HG02588 (cell line): Measurements from ENCODE around the gene IQGAP2.

Experiments used
- ATAC-seq: cut with Tn5 transposase; IDR thresholded peaks from one replicate; pipeline ENCODE4 v1.9.1; 2021; ENCODE audit warnings: mild to moderate bottlenecking, moderate library complexity; ENCODE audit not compliant: unreplicated experiment

Gene IQGAP2

DNA sequence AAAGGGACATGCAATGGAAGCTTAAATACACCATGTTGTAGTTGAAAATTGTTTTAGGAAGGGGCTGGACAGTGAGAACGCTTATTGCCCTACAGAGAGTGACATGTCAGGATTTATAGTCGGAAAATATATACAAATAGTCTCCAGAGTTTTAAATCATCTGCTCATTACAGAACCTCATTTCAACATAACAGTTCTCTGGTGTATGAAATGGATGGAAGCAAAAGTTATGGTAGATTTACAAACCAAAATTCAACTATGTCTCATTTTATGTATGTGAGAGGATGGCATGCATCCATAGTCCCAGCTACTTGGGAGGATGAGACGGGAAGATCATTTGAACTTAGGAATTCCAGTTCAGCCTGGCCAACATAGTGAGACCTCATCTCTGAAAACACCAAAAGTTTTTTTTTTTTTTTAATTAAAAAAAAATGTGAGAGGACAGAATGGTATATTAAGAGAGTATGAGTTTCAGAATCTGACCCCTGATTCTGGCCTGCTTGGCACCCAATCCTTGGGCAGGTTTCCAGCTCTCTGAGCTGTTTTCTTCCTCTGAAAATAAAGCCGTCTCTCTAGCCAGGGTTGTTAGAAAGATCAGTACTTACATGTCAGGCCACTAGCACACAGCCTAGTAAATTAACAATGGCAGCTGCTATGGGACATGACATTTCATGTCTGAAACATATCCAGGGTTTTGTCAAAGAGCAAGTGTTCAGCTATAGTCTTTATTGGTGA is 40.1 kb downstream of the IQGAP2 start:
- ATAC-seq, result no peak

DNA sequence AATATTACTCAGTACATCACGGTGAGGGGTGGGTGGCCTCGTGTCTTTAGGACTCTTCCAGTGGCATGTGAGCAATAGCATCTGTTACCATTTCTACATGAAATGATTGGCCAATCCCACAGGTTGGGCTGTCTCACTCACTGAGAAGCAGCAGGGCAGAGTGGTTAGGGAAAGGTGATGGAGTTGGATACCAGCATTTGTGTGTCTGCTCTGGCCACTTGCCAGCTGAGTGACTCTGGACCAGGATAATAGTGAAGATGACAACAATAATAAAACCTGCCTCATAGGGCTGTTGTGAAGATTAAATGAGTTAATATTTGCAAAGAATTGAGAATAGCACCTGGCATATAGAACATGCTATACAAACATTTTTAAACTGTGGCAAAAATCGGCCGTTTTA is 42.0 kb downstream of the IQGAP2 start:
- ATAC-seq, result no peak

DNA sequence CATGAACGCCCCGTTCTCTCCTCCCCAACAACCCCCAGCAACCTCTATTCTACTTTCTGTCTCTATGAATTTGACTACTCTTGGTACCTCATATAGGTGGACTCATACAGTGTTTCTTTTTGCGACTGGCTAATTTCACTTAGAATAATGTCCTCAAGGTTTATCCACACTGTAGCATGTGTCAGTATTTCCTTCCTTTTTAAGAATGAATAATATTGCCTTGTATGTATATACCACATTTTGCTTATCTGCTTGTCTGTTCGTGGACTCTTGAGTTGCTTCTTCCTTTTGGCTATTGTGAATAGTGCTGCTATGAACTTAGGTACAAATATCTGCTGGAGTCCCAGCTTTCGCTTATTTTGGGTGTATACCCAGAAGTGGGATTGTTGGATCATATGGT is 42.7 kb downstream of the IQGAP2 start:
- ATAC-seq, result no peak

DNA sequence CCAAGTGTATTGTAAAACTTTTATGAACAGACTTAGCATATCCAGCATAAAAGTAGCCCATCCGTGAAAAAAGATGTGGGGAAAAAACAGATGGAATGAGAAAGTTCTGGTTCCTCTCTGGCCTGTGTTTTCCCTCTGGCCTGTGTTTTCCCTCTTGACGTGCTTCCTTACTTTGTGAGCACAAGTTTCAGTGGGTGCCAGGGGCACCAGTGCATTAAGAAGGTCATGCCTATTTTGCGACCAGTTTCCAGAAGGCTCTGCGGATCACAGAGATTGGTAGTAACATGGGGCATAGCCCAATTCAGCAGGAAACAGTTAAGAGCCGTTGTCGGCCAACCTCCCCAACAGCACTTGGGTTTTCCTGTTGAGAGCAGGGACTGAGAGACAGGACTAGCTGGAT is 43.7 kb downstream of the IQGAP2 start:
- no peak for ATAC-seq

DNA sequence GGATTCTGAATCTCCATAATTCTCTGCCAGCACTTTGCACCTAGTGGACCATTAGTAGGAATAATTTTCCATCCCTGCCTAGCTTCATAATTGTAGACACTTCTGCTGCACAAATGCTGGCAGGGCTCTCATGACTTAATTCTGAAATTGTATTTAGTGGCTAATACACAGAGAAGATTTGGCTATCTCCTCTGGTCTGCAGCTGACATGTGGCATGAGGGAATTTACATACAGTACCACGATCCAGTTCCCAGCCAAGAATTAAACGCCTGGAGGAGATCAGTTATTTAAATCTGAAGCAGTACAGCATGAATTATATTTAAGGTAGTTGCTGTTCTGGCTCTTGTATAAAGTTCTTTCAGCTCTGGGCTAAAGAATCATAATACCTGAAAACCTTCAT is 46.5 kb downstream of the IQGAP2 start:
- ATAC-seq, result no peak

DNA sequence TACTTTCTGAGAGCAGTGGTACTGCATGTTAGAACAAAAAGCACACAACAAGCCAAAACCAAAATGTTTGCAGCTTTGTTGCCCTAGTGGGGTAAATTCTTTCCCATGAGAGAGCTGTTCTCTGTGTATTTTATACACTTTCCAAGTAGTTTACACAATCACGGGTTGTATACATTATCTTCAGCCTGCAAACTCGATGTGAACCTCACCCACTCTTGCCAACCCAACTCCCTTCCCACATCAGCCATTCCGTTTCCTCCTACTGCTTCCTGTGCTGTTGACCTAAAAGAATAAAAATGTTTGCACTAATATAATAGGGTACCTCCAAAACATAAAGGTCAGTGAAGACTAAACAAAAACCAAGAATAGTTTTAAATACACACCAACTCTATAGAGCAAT is 47.0 kb downstream of the IQGAP2 start:
- ATAC-seq, result no peak

DNA sequence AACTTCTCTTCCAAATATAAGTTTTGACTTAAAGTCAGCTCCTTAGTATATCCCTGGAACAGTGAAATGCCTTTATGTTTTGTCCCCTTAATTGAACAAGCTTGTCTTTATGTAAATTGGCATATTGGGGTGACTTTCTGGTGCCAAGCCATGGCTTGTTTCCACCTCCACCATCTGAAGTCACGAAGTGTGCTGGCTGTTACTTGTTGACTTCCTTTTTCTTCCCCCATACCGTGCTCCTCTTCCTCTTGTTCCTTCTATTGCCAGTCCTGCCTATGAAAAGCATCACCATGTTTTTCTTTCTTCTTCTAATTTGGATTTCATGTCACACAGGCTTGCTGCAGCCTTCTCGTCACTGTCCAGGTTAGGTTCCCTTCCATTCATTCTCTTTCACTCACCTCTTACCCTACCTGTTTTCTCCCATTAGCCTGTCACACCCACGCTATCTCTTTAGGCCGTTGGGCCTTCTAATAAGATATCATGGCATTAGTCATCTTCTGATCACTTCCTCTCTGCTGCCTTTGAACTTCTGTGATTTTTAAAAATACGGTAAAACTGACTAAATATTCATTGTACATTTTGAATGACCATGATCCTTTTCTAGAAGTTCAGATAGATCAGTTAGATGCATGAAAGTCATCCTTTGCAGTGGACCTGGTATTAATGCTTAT is 48.1 kb downstream of the IQGAP2 start:
- ATAC-seq, result no peak

DNA sequence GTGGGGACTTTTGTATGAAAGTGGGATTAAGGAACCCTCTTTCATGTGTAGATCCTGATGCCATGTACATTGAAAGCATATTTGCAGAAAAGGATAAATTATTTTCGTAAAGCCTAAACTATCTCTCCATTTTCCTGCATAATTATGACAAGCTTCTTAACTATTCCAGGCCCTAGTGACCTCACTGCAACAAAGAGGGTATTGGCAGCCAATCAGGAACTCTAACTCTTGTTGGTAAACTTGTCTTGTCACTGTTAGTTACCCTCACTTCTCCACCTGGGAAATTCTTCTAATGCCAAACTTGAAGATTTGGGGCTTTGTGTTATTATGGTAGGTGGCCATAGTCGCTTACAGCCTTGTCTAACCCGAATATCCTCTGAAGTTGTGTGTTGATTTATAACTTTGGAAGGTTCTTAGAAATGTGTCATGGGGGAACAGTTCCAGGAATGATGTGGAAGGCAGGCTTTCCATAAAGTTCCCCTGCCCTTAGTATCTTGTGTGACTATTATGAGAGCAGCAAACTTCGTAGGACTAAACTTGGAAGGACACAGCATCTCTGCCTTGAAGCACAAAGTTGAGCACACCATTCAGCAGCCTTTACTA is 52.5 kb downstream of the IQGAP2 start:
- ATAC-seq, result no peak

DNA sequence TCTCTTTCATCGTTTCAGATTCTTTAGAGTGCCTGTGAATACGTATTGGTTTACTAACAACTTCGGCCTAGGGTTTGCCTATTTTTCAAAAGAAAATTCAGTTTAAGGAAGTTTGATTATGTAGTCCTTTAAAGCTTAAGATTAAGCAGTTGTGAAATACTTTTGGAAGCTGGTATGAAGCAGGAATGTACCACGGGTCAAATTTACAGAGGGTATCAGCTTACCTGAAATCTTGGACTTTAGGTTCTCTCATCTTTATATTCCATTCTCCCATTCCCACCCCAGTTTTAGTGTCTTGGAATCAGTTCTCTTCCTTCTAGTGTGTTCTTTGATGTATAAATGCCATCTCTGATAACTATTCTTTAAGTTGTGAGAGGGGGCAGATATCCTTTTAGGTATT is 53.2 kb downstream of the IQGAP2 start:
- ATAC-seq, result no peak

DNA sequence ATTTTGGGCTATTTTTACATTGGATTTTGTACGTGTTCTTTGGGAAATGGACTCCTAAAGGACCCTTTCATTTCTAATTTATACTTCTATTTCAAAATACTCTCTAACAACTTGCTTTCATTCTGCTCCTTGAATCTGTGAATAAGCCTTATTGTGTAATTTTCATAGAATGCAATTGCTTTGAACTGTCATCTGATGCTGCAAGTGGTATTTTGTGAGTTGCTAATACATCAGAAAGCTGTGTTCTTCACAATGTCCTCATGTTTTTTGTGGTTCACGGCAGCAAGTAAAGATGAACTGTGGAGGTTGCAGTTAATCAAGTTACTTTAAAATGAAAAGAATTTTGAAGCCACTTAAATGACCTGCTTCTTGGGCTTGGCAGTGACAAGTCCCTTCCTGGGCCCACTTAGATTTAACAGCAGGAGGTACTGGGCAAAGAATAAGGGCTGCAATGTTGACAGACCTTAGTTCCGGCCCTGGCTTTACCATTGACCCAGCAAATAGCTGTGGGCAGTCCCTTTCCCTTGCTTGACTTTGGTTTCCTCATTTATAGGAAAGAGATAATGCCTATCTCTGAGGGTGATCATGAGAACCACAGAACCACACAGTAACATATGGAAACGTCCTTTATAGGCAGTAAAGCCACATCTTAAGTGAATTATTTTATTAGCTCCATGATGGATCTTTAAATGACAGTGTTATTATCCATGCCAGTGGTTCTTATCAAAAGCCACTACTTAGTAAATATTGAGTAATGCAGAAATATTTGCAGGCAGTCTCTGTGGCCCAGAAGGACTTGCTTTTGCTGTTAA is 54.8 kb downstream of the IQGAP2 start:
- no peak for ATAC-seq

DNA sequence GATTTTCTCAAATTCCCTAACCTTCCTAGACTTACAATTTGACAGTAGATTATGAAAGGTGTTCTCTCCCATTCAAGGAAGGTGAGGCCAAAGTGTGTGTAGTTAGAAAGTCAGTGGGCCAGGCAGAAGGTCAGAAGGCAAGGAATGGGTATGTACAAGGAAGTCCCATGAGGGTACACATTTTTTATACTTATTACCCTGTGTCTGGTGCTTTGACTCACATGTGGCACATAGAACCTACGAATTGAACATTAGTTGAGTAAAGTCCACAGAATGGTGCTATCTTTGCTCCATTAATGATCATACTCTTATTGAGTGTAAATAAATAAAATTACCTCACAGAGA is 55.4 kb downstream of the IQGAP2 start:
- ATAC-seq, result no peak

DNA sequence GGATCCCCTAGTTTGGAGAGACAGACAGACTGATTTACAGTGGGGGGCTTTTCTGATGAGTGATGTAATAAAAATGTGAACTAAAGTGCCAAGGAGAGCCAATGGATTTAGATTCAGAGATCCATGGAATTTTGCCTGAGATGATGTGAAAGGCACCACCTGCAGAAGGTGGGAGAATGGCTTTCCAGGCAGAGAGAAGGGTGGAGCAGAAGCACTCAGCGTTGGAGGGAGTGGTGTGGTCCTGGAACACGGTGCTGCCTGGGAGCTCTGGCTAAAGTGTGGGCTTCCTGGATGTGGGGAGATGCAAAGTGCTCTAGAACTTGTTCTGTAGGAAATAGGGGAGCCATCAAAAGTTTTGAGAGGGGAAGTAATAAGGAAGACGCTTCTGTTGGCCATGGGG is 57.0 kb downstream of the IQGAP2 start:
- no peak for ATAC-seq

DNA sequence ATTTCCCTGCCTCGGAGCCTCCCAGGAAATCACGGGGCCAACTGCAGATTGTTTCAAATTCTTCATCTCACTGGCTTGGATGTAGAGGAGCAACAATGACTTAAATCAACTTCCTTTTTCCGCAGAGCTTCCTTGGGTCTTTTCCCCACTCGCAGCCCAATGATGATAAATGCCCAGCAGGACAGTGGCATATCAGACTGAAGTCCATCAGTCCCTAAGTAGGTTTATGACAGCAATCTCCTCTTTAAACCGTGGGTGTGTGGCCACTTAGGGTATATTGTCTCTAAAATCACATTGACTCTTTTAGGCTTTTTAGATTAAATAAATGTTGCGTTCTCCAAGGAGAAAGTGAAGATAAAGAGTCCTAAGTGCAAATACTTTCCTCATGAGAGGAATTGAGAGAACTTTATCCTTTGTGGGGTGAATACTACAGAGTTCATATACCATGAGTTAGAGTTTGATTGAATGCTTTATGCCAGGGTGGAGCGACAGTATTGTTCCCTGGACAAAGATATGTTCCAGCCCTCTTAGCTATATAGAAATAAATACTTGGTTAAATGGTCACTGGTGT is 59.1 kb downstream of the IQGAP2 start:
- no peak for ATAC-seq

DNA sequence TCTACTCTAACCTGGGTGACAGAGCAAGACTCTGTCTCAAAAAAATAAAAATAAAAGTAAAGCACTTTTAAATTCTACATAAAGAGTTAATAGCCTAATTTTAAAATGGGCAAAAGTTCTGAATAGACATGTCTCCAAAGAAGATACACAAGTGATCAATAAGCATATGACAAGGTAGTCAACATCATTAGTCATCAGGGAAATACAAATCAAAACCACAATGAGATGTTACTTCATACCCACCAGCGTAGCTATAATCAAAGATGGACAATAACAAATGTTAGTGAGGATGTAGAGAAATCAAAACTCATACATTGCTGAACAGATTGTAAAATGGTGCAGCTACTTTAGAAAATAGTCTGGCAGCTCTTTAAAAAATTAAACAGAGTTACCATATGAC is 64.1 kb downstream of the IQGAP2 start:
- ATAC-seq, result no peak

DNA sequence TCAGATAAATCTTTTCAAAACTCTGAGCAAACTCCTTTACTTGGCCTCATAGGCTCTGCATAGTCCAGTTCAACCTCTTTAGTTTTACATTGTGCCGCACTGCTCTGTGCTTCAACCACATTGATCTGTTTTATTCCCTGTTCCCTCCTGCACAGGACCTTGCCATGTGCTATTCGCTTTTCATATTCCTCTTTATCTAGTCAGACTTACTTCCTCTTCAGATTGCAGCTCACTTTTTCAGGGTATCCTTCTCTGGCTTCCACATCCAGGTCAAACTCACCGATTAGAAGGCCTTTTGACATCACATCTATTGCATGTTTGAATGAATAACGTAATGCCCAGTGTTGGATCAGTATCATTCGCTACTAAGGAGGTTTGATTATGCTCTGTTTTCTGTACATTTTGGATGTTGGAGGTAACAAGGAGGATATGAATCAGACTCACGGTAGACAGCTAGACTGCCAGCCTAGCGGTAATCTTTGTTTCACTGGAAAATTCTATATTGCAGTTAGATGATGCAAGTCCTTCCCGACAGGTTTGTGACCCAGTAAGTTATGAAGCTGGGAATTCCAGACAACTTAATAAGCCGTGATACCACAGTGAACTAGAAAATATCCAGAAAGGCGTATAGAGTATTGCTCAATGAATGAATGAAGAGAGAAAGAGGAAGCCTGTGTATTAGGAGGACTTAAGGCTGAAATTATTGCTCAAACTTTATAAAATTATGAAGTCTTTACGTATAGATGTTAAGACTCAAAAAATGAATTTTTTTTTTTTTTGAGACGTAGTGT is 65.7 kb downstream of the IQGAP2 start:
- ATAC-seq, result no peak

DNA sequence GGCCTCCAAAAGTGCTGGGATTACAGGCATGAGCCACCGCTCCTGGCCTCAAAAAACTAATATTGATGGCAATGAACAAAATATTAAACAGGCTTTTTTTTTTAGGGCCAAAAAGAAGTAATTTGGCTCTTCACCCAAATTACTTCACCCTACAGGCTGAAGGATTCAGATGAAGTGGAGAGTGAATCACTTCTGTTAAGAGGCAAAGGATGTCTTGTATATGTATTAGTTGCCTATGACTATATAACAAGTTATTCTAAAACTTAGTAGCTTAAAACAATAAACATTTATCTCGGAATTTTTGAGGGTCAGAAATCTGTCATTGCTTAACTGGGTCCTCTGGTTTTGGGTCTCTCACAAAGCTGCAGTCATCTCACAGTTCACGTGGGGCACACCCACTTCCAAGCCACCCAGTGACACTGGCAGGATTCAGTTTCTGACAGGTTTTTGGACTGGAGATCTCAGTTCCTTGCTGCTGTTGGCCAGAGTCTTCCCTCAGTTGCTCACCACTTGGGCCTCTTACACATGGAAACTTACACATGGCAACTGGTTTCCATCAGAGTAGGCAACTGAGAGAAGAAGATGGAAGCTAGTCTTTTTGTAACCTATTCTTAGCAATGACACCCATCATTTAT is 66.7 kb downstream of the IQGAP2 start:
- ATAC-seq, result no peak

DNA sequence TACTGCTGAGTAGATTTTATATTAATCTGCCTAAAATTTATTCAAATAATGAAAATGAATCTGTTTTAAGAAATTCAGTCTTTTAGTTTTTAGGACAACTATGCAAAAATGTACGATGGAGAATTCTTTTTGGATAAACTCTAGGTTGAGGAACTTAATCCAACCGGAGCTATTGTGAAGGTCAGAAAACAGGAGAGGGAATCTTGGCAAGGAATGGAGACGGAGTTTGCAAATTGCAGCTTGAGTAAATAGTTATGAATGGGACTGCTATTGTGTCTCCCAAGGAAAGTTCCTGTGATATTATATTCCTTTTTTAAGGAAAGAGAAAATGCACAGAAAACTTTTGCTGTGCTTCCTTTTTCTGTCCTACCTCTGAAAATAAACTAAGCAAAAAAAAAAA is 67.9 kb downstream of the IQGAP2 start:
- no peak for ATAC-seq

DNA sequence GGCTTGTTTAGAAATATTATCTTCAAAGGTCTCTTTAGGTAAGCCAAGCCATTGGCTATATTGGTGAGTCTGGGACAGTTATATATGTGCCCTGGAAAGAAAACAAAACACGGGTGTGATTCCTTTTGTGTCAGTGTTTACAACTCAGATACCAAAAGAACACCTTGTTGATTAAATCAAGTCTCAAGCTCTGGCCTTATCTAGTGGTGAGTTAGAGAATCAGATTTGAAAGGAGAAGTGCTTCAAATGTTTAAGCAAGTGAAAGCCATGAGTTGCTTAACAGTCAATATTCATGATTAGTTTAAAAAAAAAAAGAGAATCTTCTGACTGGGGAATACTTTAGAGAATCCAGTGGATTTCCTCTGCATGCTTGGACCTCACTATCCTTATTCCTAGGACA is 68.3 kb downstream of the IQGAP2 start:
- no peak for ATAC-seq

DNA sequence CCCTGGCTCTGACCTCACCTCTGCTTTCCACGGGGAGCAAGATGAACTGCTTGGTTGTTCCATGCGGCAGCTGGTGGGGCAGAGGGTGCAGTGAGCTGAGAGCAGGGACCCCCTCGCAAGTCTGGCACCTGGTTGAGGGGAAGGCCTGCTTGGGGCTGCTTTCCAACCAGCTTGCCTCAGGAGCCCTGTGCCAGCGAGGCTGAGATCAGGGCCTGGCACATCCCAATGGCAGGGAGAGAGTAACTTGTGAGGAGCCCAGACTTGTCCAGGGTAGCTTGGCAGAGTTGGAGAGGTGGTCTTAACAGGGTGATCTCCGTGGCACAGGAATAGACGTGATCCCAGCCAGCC is 68.9 kb downstream of the IQGAP2 start:
- no peak for ATAC-seq

DNA sequence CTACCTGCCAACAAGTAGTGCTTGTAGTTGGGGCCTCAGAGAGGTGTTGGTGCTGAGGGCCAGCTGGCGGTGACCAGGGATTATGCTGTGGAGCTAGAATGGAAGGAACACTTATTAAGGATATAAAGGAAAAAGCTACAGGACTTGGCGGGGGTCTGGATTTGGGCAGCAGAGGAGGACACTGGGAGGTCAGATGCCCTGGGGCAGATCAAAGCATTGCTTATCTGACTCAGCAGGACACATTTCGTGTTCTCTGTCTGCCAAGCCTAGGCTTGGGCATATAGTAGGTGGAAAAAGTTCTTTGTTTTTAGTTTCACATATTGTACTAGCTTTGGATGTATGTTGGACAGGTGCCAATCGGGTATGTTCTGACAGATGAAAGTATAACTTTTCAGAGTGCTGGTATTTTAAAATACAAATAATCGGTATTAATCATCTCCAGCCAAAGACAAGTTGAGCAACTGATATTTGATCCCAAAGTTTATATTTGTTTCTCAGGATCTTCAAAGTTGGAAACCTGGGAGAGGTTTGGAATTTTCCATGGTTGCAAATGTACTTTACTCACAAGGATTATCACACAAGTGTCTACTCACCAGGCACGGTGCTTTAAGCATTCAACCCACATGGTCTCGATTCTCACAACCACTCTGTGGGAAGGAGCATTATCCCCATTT is 69.4 kb downstream of the IQGAP2 start:
- ATAC-seq, result no peak
